H1 (cell line): Measurements from ENCODE around the gene EBPL. TPM values are rescaled to one million over a fixed set of nuclear protein-coding genes. Genes with fewer than 3 reads are reported as not detected.

Source experiments
- CEBPB ChIP-seq: IDR thresholded peaks from 2 replicates; pipeline ENCODE4 v1.6.1; 2012; ENCODE audit warnings: low read depth, low read length
- CHD1 ChIP-seq: IDR thresholded peaks from 2 replicates; pipeline ENCODE4 v1.6.1; 2012; ENCODE audit warnings: low read depth, low read length, improper control_type of control experiment
- CHD2 ChIP-seq: IDR thresholded peaks from 2 replicates; pipeline ENCODE4 v1.6.1; 2012; ENCODE audit warnings: low read length, improper control_type of control experiment
- EGR1 ChIP-seq: IDR thresholded peaks from 2 replicates; pipeline ENCODE4 v1.6.1; 2011; ENCODE audit warnings: low read depth, low read length, borderline replicate concordance
- SP1 ChIP-seq: IDR thresholded peaks from 2 replicates; pipeline ENCODE4 v1.6.1; 2011; ENCODE audit warnings: low read depth, low read length
- SRF ChIP-seq: IDR thresholded peaks from 2 replicates; pipeline ENCODE4 v1.6.1; 2011; ENCODE audit warnings: mild to moderate bottlenecking, low read depth, low read length, moderate library complexity
- polyA plus RNA-seq, 7 experiments: library from polyadenylated mRNA; depleted of rRNA in 3 of 7; stranded (reverse) in 5 of 7; unstranded in 2 of 7; fragments of >200 nt in 5 of 7; fragments of 200-250 nt in 2 of 7; gene quantifications; 1 replicate in 5 of 7; 2 replicates in 1 of 7; 4 replicates in 1 of 7; pipeline versions ENCODE4 v1.2.1 to v1.2.3, GENCODE V29; 2011 to 2013; ENCODE audit warnings: missing spikeins in 2 of 7, mixed read lengths in 2 of 7
- total RNA-seq: library from RNA; stranded (reverse); fragmentation: NEBNext Ultra II Directional; extraction: Animal tissue kit (Norgen Biotek cat#: 25700); gene quantifications from 2 replicates; pipeline ENCODE4 v1.2.1, GENCODE V29; 2021

Gene EBPL
- total and polyA plus RNA-seq, 2 of the 8 experiments (the other 6 are each of a cell fraction or from before 2014, with no cell fraction given): 130 to 204 TPM

GRCh38 chr13:49739498-49740187, 48.4 kb upstream of the EBPL start (continued):
- no peak for TF ChIP-seq CHD1
- no peak for TF ChIP-seq EGR1
- TF ChIP-seq CEBPB: no peak
- TF ChIP-seq CHD2: no peak
- no peak for TF ChIP-seq SP1
- no peak for TF ChIP-seq SRF
